CD4-positive, alpha-beta T cell treated with Interleukin-17A for 4 hours (primary cell): ENCODE data around the gene RBM20.

Experiments
- DNase-seq: peaks from one replicate; pipeline ENCODE4 v3.0.0-alpha.2; 2020; ENCODE audit warnings: mixed read lengths

Gene RBM20

DNA sequence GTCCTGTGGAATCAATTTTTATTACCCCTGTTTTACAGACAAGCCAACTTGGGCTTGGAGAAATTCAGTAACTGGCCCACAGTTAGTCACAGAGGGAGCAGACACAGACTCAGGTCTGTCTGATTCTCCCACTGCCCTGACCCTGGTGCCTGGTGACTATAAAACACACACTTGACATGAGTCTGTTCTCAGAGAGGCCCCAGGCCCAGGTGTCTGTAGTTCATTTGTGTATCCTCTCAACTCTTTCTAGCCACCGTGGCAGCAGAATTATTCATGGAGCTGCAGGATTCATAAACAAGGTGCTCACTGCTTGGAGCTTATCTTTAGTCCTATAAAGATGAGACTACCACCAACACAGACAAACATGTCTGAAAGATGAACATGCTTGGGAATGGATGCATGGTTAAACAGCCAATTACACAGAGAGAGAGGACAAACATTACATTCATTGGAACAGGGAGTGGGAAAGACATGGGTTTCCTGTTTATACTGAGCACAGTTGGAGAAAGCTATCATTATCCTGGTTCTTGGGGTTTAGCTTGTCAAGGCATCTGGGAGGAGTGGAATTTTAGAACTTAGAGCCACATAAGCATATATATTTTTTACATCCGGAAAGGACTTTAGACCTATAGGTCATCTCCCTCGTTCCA is 148.5 kb downstream of the RBM20 start:
- no peak for DNase-seq

GRCh38 chr10:110793128-110793812 is 149.1 kb downstream of the RBM20 start:
- DNase-seq: no peak

- no peak for DNase-seq
These were observed 149.8 kb downstream of the RBM20 start for GRCh38 chr10:110793886-110794285.

DNA sequence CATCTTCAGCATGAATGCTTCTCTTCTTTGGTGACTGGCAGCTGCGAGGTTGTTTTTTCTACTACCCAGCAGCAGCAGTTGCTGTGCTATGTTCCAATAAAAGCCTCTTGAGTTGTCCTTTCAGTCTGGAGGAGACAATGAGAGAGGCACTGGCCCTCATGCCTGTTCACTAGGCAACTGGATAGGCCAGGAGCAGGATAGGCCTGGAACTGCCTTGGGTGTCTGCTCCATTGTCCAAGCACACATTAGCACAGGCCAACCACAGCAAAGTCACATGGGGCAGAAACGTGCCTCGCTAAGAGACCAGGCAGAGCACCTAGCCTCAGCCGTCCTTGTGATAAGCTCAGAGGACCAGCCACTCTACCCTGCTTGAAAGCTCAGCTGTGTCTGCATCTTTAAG is 150.7 kb downstream of the RBM20 start:
- DNase-seq: no peak

GRCh38 chr10:110797416-110797815 is 153.3 kb downstream of the RBM20 start:
- DNase-seq: no peak

- no peak for DNase-seq
These were observed 154.2 kb downstream of the RBM20 start for GRCh38 chr10:110798340-110798739.

GRCh38 chr10:110802090-110802489 is 158.0 kb downstream of the RBM20 start:
- DNase-seq: no peak

GRCh38 chr10:110802551-110803238 is 158.6 kb downstream of the RBM20 start:
- DNase-seq: peak; percentile 78

GRCh38 chr10:110803239-110803749 is 159.2 kb downstream of the RBM20 start:
- no peak for DNase-seq

DNA sequence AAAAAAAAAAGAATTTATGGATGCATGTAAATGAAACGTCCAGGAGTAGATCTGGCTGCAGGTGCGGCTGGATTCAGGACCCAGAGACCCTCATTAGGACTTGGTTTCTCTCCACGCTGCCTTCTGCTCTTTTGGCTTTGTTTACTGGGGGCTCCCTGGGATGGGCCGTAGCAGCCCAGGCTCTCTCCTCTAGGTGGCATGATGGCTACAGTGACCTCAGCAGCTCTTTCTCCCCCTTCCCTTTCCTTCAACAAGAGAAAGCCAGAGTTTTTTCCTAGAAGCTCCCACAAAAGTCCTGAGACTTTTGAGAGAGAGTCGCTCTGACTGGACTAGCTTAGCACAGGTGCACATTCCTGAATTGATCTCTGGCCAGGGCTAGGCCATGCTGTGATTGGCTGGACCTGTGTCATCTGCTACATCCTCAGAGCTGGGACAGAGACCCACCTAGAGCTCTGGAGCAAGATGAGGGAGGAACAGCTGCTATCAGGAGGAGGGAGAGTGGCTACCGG is 159.7 kb downstream of the RBM20 start:
- DNase-seq: peak; percentile 55

DNA sequence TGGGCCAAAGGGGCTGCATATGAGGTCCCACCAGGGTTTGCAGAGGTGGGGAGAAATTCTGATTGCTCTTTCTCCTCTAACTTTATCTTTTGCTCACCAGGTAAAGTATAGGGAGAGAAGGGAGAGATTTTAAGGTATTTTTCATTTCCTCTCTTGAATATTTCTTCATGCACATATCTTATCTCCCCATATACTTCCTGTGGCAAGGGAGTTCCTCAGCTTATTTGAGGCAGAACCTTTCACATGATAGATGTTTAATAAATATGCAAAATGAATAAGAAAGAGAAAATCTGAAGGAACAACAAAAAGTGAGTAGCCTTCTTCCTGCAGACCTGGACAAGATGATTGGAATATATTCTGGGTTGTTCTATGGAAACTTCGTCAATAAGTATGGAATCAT is 160.2 kb downstream of the RBM20 start:
- DNase-seq: no peak

- DNase-seq: no peak
These were observed 161.2 kb downstream of the RBM20 start for GRCh38 chr10:110805292-110805691.

DNA sequence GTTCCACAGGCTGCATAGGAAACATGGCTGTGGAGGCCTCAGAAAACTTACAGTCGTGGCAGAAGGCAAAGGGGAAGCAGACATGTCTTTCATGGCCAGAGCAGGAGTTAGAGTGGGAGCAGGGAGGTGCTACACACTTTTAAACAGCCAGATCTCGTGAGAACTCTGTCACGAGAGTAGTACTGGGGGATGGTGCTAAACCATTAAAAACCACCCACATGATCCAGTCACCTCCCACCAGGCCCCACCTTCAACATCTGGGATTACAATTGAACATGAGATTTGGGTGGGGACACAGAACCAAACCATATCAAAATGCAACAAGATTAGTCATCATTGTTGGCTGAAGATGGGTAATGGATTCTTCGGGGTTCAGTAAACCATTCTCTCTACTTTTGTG is 162.2 kb downstream of the RBM20 start:
- no peak for DNase-seq

GRCh38 chr10:110808123-110808522 is 164.0 kb downstream of the RBM20 start:
- no peak for DNase-seq

GRCh38 chr10:110808615-110809014 is 164.5 kb downstream of the RBM20 start:
- no peak for DNase-seq

- no peak for DNase-seq
These were observed 166.5 kb downstream of the RBM20 start for GRCh38 chr10:110810625-110811024.

DNA sequence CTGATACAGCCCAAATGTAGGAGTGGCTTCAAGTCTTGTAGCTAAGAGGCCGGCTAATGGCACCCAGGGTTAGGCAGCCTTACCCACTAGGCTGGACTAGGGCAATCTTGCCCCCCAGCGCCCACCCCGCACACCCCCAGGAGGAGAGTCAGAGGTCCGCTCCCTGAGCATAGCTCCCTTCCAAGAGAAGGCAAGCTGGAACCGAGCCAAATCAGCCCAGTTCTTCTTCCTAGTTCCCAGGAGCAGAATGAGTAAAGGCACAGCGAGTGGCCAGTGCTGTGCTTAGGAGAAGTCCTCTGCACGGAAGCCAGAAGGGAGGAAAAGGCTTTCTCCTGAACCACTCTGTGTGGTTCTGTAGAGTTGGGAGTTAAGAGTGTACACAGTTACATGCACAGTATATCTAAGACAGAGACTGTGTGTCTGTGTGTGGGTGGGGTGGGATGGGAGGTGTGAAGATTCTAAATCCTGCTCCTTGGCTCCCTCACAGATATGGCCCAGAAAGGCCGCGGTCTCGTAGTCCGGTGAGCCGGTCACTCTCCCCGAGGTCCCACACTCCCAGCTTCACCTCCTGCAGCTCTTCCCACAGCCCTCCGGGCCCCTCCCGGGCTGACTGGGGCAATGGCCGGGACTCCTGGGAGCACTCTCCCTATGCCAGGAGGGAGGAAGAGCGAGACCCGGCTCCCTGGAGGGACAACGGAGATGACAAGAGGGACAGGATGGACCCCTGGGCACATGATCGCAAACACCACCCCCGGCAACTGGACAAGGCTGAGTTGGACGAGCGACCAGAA is 167.8 kb downstream of the RBM20 start:
- DNase-seq: no peak

DNA sequence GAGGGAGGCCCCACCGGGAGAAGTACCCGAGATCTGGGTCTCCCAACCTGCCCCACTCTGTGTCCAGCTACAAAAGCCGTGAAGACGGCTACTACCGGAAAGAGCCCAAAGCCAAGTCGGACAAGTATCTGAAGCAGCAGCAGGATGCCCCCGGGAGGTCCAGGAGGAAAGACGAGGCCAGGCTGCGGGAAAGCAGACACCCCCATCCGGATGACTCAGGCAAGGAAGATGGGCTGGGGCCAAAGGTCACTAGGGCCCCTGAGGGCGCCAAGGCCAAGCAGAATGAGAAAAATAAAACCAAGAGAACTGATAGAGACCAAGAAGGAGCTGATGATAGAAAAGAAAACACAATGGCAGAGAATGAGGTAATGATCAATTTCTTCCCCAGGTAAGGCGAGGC is 168.4 kb downstream of the RBM20 start:
- no peak for DNase-seq

- no peak for DNase-seq
These were observed 169.8 kb downstream of the RBM20 start for GRCh38 chr10:110813743-110814472.

DNA sequence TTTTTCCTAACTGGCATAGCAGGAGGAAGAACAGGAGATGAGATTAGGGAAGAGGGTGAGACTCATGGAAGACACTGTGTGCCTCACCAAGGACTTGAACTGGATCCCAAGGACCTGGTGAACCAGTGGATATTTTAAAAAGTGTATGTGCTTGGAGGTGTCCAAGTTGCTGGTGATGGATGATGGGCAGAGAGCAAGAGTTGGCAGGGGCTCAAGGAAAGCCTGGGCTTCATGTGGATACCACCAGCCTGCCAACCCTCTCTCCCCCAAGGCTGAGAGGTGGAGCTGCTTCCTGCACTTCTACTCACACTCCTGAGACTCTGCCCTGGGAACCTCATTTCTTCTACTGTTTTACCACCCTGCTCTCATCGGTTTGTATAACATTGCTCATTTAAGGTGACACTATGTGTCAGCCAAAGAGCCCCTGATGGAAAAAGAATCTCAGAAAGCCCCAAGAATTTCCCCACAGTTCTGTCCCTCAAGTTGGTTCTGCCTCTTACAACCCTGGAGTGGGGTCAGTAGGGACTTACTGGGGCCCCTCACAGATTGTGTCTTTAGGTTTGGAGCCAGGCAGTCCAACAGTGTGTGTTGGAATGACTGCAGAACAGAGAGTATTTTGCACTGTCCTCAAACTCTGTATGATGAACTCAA is 171.3 kb downstream of the RBM20 start:
- no peak for DNase-seq

DNA sequence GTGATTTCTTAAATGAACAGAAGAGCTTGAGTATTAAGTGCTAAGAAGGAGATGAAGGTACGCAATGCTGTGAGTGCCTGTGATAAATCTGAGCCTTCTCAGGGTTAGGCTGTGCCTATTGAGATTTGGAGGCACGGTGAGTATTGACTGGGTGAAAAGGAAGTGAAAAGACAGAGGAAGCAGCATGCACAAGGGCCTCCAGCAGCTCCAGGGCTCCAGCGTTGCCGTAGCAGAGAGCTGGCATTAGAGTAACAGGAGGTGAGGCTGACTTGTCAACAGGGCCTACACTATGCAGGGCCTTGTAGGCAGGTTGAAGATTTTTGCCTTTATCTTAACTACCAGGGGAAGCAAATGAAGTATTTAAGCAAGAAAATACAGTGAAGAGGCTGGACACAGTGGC is 173.5 kb downstream of the RBM20 start:
- peak; percentile 50 for DNase-seq
